Thyroid gland (tissue), 4 donors: ENCODE results near the gene KLHDC8A. TPM values are rescaled to one million over a fixed set of nuclear protein-coding genes. Genes with fewer than 3 reads are reported as not detected.

Experiments
- DNase-seq, 2 donors: peaks; one replicate each; pipeline ENCODE4 v3.0.0-alpha.2; 2019
- H3K27ac ChIP-seq, 3 donors: fragments of 200-600 bp; sonication (generic); 1 replicate in 2 of 3; 2 replicates in 1 of 3; pipeline ENCODE4 v1.5.1; 2016 to 2019; ENCODE audit warnings: mild to moderate bottlenecking in 1 of 3, moderate library complexity in 1 of 3
- H3K27me3 ChIP-seq: fragments of 200-600 bp; sonication (generic); one replicate; pipeline ENCODE4 v1.5.1; 2019
- H3K36me3 ChIP-seq, 2 donors: fragments of 200-600 bp; sonication (generic); one replicate each; pipeline ENCODE4 v1.5.1; 2016 to 2019
- H3K4me1 ChIP-seq, 2 donors: fragments of 200-600 bp; sonication (generic); one replicate each; pipeline ENCODE4 v1.5.1; 2017 to 2019
- H3K4me3 ChIP-seq, 3 donors: fragments of 200-600 bp; sonication (generic); replicated peaks in 1 of 3; 1 replicate in 2 of 3; 2 replicates in 1 of 3; pipeline ENCODE4 v1.5.1; 2016; ENCODE audit warnings: mild to moderate bottlenecking in 1 of 3
- H3K9me3 ChIP-seq: fragments of 200-600 bp; sonication (generic); one replicate; pipeline ENCODE4 v1.5.1; 2017
- CTCF ChIP-seq, 6 experiments: fragments of 200-600 bp in 3 of 6; fragments of 450-650 bp in 3 of 6; sonication (generic) in 3 of 6; IDR thresholded peaks; one replicate each; pipeline ENCODE4 v1.5.1; 2016 to 2019; ENCODE audit warnings: antibody characterized with exemption in 6 of 6, mild to moderate bottlenecking in 2 of 6, inconsistent platforms in 1 of 6, moderate library complexity in 1 of 6
- POLR2A ChIP-seq, 2 donors: fragments of 450-650 bp; IDR thresholded peaks; one replicate each; pipeline ENCODE4 v1.6.1; 2017; ENCODE audit warnings: antibody characterized with exemption in 2 of 2, mild to moderate bottlenecking in 2 of 2, moderate library complexity in 1 of 2
- WGBS, 2 donors: methylation state at CpG; one replicate each; pipeline ENCODE4 v1.1.5; 2017; 5-methylcytosine and 5-hydroxymethylcytosine counted together
- intact Hi-C: fragments of 100-400 bp; cut with DNase I; formaldehyde crosslinking; loops from one replicate; pipeline ENCODE4 v1.15.1; 2023
- total RNA-seq, 4 donors: library from RNA; depleted of rRNA; stranded (reverse); fragments of >200 nt; gene quantifications; one replicate each; pipeline ENCODE4 v1.2.3, GENCODE V29; 2016

The KLHDC8A gene
- total RNA-seq, 4 donors from 2014 or later, result 1.1 to 2.0 (median 1.5) TPM

DNA sequence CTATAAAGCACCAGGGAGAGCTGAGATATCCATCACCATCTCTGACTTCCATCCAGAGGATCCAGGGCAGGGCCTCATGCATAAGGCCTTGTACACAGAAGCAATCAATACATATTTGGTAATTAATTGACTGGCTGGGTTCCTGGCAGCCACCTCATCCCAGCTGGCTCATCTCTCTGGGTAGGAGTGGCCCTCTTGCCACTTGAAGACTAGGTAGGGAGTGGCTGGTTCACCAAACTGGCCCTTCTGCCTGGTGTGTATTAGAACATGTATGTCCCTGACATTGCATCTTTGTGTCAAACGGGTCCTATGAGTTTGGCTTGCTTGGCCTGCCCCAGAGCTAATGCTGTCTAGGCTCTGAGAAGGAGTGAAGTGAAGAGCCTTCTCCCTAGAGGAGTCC, 47.0 kb downstream of the KLHDC8A start:
- TF ChIP-seq CTCF (IDR thresholded peaks at IDR 0.05) (no peak), POLR2A (IDR thresholded peaks at IDR 0.05) (no peak)
- no peaks in the 10 kb centered on the region for H3K9me3 ChIP-seq
- intact Hi-C loops, result no loop called here
- peak overlapping the region in 2 of 3 donors; percentile 28 to 39 for H3K27ac ChIP-seq
- WGBS, 2 donors, result 78% methylated on average over 1 of the region's 1 CpG; no CpG with 5 or more reads in 1 of the 2 donors
- no peak overlapping the region for H3K4me3 ChIP-seq
- H3K36me3 ChIP-seq, result peaks cover 50 to 57% of the 10 kb centered on the region in 2 donors
- H3K27me3 ChIP-seq, result no peaks in the 10 kb centered on the region
- H3K4me1 ChIP-seq, result peaks cover 20 to 33% of the 10 kb centered on the region in 2 donors
- DNase-seq, result peak in 1 of 2 donors; percentile 24

DNA sequence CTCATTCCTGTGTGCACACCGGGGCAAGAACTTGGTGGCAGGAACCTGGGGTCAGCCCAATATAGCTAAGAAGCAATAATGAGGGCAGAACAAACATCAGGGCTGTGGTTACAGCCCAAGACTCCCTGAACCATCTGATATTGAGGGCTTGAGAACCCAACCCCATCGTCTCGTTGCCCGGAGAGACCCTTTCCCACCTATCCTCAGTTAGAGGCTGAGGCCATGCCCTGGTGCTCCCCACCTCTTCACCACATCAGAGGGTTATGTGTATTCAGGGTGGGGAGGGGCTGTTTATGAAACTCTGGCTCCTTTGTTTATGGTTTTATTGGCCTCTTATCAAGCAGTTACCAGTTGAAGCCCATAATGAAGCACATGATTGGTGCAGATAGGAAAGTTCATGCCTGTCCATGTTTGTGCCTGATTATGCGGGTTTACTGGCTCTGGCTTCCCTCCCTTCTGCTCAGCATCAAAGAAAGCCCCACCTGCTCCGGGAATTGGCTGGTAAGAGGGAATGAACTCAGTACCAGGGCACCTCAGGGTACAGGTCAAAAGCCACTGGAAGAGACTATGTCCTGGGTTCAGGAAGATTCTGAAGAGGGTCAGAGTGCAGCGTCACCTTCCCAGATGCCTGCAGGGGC, 49.7 kb downstream of the KLHDC8A start:
- TF ChIP-seq CTCF (IDR thresholded peaks at IDR 0.05) (no peak), POLR2A (IDR thresholded peaks at IDR 0.05) (no peak)
- Histone ChIP-seq H3K36me3 (peaks cover 66 to 72% of the 10 kb centered on the region in 2 donors), H3K9me3 (no peaks in the 10 kb centered on the region), H3K4me3 (no peak overlapping the region), H3K27me3 (no peaks in the 10 kb centered on the region), H3K4me1 (peaks cover 11 to 34% of the 10 kb centered on the region in 2 donors), H3K27ac (peak overlapping the region in 2 of 3 donors; percentile 21 to 66)
- WGBS, 2 donors, result 93 to 94% methylated on average over 7 of the region's 7 CpGs
- intact Hi-C loops, result no loop called here
- DNase-seq, result no peak

DNA sequence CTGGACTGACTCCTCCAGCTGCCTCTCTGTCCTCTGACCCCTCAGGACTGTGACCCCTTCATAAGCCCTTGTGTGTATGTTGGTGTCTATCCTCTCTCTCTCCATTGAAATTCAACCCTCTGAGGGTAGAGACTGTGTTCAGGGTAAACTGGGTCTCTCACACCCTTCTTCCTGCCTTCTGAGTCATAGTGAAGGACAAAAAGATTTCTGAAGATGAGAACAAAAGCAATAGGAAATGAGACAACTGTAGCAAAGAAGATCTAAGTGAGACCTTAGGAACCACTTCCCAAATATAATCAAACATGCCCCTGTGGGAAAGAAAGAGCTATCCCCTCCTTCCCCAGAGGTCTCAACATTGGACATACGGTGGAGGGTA, 52.0 kb downstream of the KLHDC8A start:
- H3K36me3 ChIP-seq, result peaks cover 53 to 58% of the 10 kb centered on the region in 2 donors
- no peaks in the 10 kb centered on the region for H3K27me3 ChIP-seq
- TF ChIP-seq POLR2A (IDR thresholded peaks at IDR 0.05) (no peak), CTCF (IDR thresholded peaks at IDR 0.05) (no peak)
- WGBS, 2 donors, result 83 to 90% methylated on average over 1 of the region's 1 CpG
- H3K4me3 ChIP-seq, result no peak overlapping the region
- H3K4me1 ChIP-seq, result peaks cover 29 to 39% of the 10 kb centered on the region in 2 donors
- intact Hi-C loops, result no loop called here
- DNase-seq, result no peak
- peak overlapping the region in 2 of 3 donors; percentile 93 to 97 for H3K27ac ChIP-seq
- H3K9me3 ChIP-seq, result no peaks in the 10 kb centered on the region

DNA sequence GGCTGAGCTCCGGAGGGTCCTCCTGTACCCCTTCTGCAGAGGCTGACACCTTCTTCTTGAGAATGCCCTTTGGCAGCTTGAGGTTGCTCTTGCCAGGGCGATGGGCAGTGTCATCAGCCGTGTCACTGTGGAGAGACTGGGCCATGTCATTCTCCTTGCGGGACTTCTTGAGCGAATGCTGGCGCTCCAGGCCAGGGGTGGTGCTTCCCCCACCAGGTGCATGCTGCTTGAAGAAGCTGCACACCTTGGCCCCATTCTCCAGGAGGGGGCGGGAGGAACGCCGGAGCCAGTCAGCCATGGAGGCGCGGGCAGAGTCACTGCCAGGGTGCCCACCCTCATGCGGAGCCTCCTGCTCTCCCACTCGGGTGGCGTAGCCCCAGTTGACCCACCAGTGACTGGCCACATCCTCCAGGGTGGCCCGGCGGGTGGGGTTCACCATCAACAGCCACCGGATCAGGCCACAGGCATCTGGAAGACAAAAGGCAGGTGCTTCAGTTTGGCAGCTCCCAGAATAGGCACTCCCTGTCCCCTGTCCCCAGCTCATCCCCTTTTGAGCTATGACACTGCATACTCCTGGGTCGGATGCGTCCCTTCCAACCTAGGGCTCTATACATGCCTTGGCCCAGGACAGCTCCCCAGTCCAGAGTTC, 52.6 kb downstream of the KLHDC8A start:
- peaks cover 51 to 58% of the 10 kb centered on the region in 2 donors for H3K36me3 ChIP-seq
- WGBS, 2 donors, result 92 to 97% methylated on average over 4 of the region's 19 CpGs
- TF ChIP-seq POLR2A (IDR thresholded peaks at IDR 0.05), result no peak
- TF ChIP-seq CTCF (IDR thresholded peaks at IDR 0.05), result no peak
- intact Hi-C loops, result no loop called here
- peak overlapping the region; percentile 53 to 97 (median 93) for H3K27ac ChIP-seq
- no peaks in the 10 kb centered on the region for H3K9me3 ChIP-seq
- no peak overlapping the region for H3K4me3 ChIP-seq
- H3K4me1 ChIP-seq, result peaks cover 33 to 41% of the 10 kb centered on the region in 2 donors
- H3K27me3 ChIP-seq, result no peaks in the 10 kb centered on the region
- DNase-seq, result peak in 1 of 2 donors; percentile 51
